Measurements from ENCODE around the gene SMTNL2.
"Not testable (repeated sequence)": the region's sequence is repeated elsewhere in the genome, so short reads cannot be mapped to it uniquely, and the experiment has no call there.

Gene SMTNL2

GRCh38 chr17:4622375-4622774, 38.0 kb downstream of the SMTNL2 start:
- TF ChIP-seq, protein P1, sequence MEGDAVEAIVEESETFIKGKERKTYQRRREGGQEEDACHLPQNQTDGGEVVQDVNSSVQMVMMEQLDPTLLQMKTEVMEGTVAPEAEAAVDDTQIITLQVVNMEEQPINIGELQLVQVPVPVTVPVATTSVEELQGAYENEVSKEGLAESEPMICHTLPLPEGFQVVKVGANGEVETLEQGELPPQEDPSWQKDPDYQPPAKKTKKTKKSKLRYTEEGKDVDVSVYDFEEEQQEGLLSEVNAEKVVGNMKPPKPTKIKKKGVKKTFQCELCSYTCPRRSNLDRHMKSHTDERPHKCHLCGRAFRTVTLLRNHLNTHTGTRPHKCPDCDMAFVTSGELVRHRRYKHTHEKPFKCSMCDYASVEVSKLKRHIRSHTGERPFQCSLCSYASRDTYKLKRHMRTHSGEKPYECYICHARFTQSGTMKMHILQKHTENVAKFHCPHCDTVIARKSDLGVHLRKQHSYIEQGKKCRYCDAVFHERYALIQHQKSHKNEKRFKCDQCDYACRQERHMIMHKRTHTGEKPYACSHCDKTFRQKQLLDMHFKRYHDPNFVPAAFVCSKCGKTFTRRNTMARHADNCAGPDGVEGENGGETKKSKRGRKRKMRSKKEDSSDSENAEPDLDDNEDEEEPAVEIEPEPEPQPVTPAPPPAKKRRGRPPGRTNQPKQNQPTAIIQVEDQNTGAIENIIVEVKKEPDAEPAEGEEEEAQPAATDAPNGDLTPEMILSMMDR (IDR thresholded peaks at IDR 0.05; ENCODE audit: low read depth, low read length): no peak
- H3K4me3 ChIP-seq (replicated peaks in 1 of 2; ENCODE audit: low read depth in 2 of 2, low read length in 2 of 2): no peak overlapping the region
- no peak for DNase-seq (ENCODE audit: low read depth in 2 of 2)

GRCh38 chr17:4623249-4623648, 38.9 kb downstream of the SMTNL2 start:
- DNase-seq (ENCODE audit: low read depth in 2 of 2): peak; percentile 61 to 62
- TF ChIP-seq, protein P1 (IDR thresholded peaks at IDR 0.05; ENCODE audit: low read depth, low read length): no peak
- H3K4me3 ChIP-seq (replicated peaks in 1 of 2; ENCODE audit: low read depth in 2 of 2, low read length in 2 of 2): no peak overlapping the region

- not testable (repeated sequence) for H3K4me3 ChIP-seq (replicated peaks in 1 of 2; ENCODE audit: low read depth in 2 of 2, low read length in 2 of 2)
- DNase-seq (ENCODE audit: low read depth in 2 of 2): peak; percentile 41 to 82
Measured at GRCh38 chr17:4624451-4624911, 40.2 kb downstream of the SMTNL2 start.

DNA sequence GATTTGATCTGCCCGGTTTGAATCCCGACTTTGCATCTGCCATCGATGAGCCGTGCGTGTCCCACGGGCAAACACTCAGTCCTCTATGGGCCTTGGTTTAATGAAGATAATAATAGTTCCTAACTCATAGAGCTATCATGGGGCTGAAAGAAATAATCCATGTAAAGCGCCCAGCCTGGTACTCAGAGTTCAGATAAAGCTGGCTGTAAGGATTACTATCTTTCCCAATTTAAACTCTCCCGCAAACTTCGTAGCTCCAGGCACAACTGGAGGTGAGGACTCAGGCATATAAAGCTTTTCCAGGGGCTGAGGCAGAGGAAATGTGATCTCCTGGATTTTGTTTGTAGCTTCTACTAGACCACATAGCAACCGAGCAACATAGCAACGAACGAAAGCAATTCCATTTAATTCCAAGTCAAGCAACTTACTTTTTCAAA, 40.9 kb downstream of the SMTNL2 start:
- peak; percentile 19 to 51 for DNase-seq (ENCODE audit: low read depth in 2 of 2)
- TF ChIP-seq, protein P1 (IDR thresholded peaks at IDR 0.05; ENCODE audit: low read depth, low read length): no peak
- H3K4me3 ChIP-seq (replicated peaks in 1 of 2; ENCODE audit: low read depth in 2 of 2, low read length in 2 of 2): no peak overlapping the region

GRCh38 chr17:4626734-4627256, 42.5 kb downstream of the SMTNL2 start:
- TF ChIP-seq, protein P1 (IDR thresholded peaks at IDR 0.05; ENCODE audit: low read depth, low read length): no peak
- H3K4me3 ChIP-seq (replicated peaks in 1 of 2; ENCODE audit: low read depth in 2 of 2, low read length in 2 of 2): no peak overlapping the region
- DNase-seq (ENCODE audit: low read depth in 2 of 2): no peak

- TF ChIP-seq, protein P1 (IDR thresholded peaks at IDR 0.05; ENCODE audit: low read depth, low read length): no peak
- no peak for DNase-seq (ENCODE audit: low read depth in 2 of 2)
- no peak overlapping the region for H3K4me3 ChIP-seq (replicated peaks in 1 of 2; ENCODE audit: low read depth in 2 of 2, low read length in 2 of 2)
Measured at GRCh38 chr17:4631431-4631830, 47.1 kb downstream of the SMTNL2 start.

GRCh38 chr17:4631836-4632580, 47.7 kb downstream of the SMTNL2 start:
- TF ChIP-seq, protein P1 (IDR thresholded peaks at IDR 0.05; ENCODE audit: low read depth, low read length): no peak
- no peak for DNase-seq (ENCODE audit: low read depth in 2 of 2)
- no peak overlapping the region for H3K4me3 ChIP-seq (replicated peaks in 1 of 2; ENCODE audit: low read depth in 2 of 2, low read length in 2 of 2)
